ENCODE results near the gene RERE.

- TF ChIP-seq YY1 (IDR thresholded peaks at IDR 0.05; ENCODE audit: low read depth) (0 out of 2 replicates have a peak, but pooled peaks have one; percentile 13), USF1 (IDR thresholded peaks at IDR 0.05) (peak; percentile 14; the same call in 1 of the 2 replicates), RAD21 (IDR thresholded peaks at IDR 0.05; ENCODE audit: low read depth) (no peak), EP300 (IDR thresholded peaks at IDR 0.05; ENCODE audit: borderline replicate concordance) (peak; percentile 56; the same call in 1 of the 2 replicates), NFIC (IDR thresholded peaks at IDR 0.05) (peak; percentile 79)
Observed at GRCh38 chr1:8702850-8703810, 114.3 kb downstream of the RERE start.

Measured in Ishikawa (cell line).